ENCODE results near the gene UBXN2A.

DNA sequence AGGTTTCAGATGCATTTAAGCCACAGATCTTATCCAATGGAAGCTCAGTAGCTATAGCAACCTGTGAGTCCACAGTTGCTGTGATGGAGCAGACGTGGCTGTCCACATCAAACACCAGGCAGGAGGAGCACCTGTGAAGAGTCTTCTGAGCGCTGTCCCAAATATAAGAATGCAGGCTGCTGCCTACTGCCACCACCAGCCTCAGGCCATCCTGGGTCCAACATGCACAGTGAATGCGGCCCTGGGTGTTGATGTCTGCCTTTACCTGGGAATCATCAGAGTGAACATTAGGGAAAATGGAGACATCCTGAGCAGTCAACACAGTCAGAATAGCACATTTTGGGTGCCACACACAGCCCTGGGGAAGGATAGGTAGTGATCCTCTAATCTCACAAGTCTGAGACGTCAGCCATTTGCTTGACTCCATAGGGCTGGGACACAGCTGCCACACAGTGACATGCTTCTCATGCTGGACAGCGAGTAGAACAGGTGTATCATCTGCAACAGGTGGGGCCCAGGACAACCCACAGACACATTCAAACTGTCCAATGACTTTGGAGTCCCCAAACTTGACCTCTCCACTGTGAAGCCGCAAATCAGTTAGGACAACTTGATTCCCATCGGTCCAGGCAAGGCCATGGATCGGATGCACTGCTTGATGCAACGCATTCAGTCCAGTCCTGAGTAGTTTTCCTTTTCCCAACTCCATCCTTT lies 98.7 kb downstream of the UBXN2A start:
- no peak for TF ChIP-seq CBFB (IDR thresholded peaks at IDR 0.05; ENCODE audit: low read depth)
- TF ChIP-seq, protein P1, sequence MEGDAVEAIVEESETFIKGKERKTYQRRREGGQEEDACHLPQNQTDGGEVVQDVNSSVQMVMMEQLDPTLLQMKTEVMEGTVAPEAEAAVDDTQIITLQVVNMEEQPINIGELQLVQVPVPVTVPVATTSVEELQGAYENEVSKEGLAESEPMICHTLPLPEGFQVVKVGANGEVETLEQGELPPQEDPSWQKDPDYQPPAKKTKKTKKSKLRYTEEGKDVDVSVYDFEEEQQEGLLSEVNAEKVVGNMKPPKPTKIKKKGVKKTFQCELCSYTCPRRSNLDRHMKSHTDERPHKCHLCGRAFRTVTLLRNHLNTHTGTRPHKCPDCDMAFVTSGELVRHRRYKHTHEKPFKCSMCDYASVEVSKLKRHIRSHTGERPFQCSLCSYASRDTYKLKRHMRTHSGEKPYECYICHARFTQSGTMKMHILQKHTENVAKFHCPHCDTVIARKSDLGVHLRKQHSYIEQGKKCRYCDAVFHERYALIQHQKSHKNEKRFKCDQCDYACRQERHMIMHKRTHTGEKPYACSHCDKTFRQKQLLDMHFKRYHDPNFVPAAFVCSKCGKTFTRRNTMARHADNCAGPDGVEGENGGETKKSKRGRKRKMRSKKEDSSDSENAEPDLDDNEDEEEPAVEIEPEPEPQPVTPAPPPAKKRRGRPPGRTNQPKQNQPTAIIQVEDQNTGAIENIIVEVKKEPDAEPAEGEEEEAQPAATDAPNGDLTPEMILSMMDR (IDR thresholded peaks at IDR 0.05 in 2 of 3, conservative IDR thresholded peaks at IDR 0.05 in 1 of 3; ENCODE audit: control insufficient read depth in 2 of 3, extremely low read depth in 1 of 3, insufficient read depth in 1 of 3, low read depth in 3 of 3, low read length in 3 of 3): no peak
- TF ChIP-seq TARDBP (IDR thresholded peaks at IDR 0.05; ENCODE audit: borderline replicate concordance): no peak
